RWPE1 (cell line): Measurements from ENCODE around the gene SVOPL.

Experiments
- CTCF ChIA-PET: fragments of 350-600 bp; sonication (Branson Sonifier 250); formaldehyde crosslinking; extraction: SDS; loops from one replicate; lab custom pipeline; 2021; lab: Yijun Ruan, JAX
- POLR2A ChIA-PET: fragments of 400-600 bp; formaldehyde crosslinking; extraction: SDS; loops from one replicate; lab custom pipeline; 2020; ENCODE audit warnings: antibody characterized with exemption; ENCODE audit not compliant: low non-redundant PET; lab: Yijun Ruan, JAX
- DNase-seq: peaks from one replicate; pipeline ENCODE4 v3.0.0; 2012; ENCODE audit warnings: low spot score
- H3K27ac ChIP-seq: fragments of 450-650 bp; 2 replicates; pipeline ENCODE4 v1.5.1; 2017
- CTCF ChIP-seq: fragments of 450-650 bp; conservative IDR thresholded peaks from 2 replicates; pipeline ENCODE4 v1.5.1; 2017; ENCODE audit warnings: low read depth, mild to moderate bottlenecking

SVOPL gene

DNA sequence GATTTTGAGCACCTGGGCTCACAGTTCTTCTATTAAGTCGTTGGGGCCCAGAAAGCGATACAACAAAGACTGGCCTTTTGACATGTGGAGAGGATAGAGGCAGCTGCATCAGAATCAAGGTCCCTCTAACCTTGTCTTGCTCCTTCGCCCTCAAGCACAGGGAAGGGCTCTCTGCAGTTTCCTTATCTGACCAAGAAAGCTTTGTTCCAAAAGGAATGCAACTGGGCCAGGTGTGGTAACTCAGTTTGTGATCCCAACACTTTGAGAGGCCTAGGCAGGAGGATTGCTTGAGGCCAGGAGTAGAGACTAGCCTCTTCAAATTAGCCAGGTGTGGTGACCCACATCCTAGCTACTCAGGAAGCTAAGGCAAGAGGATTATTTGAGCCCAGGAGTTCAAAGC lies 32.2 kb downstream of the SVOPL start:
- CTCF ChIA-PET: no interaction called here

GRCh38 chr7:138668229-138668596 lies 32.9 kb downstream of the SVOPL start:
- TF ChIP-seq CTCF: no peak
- ChIA-PET POLR2A (no interaction called here), CTCF (no interaction called here)
- H3K27ac ChIP-seq: no peak overlapping the region
- DNase-seq: no peak

More for the DNA sequence above, 32.2 kb downstream of the SVOPL start:
- POLR2A ChIA-PET: no interaction called here
- no peak for DNase-seq
- no peak overlapping the region for H3K27ac ChIP-seq
- no peak for TF ChIP-seq CTCF

GRCh38 chr7:138667535-138668228 lies 33.5 kb downstream of the SVOPL start:
- ChIA-PET POLR2A (no interaction called here), CTCF (no interaction called here)
- TF ChIP-seq CTCF: no peak
- H3K27ac ChIP-seq: no peak overlapping the region
- DNase-seq: no peak

GRCh38 chr7:138666385-138666784 lies 34.8 kb downstream of the SVOPL start:
- DNase-seq: no peak
- POLR2A ChIA-PET: no interaction called here
- no peak for TF ChIP-seq CTCF
- CTCF ChIA-PET: no interaction called here
- no peak overlapping the region for H3K27ac ChIP-seq

- POLR2A ChIA-PET: no interaction called here
- CTCF ChIA-PET: no interaction called here
- no peak for TF ChIP-seq CTCF
- no peak for DNase-seq
- H3K27ac ChIP-seq: no peak overlapping the region
Observed at GRCh38 chr7:138665669-138666140, 35.5 kb downstream of the SVOPL start.

DNA sequence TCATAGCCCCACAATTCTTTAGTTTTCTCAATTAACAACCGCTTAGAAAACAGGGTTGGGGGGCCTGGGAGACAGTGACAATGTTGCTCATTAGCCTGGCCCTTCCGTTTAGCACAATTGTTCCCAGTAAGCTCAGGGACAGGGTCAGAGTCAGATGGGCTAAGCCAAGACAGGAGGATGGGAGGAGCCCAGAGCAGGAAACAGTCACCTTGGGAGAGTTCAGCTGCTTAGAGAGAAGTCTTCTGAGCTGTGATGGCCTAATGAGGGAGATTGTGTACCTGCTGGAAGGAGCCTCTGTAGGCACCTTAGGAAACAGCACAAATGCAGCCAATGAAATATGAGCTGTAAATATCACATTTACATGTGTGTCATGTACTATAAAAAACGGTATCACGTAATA lies 35.9 kb downstream of the SVOPL start:
- CTCF ChIA-PET: no interaction called here

More for the DNA sequence above, 35.9 kb downstream of the SVOPL start:
- no peak overlapping the region for H3K27ac ChIP-seq
- DNase-seq: no peak
- POLR2A ChIA-PET: no interaction called here
- no peak for TF ChIP-seq CTCF
